GM19455 (cell line): ENCODE data around the gene ZP1.
"Not testable (repeated sequence)": the region's sequence is repeated elsewhere in the genome, so short reads cannot be mapped to it uniquely, and the experiment has no call there.

ENCODE experiments used
- ATAC-seq: cut with Tn5 transposase; IDR thresholded peaks from one replicate; pipeline ENCODE4 v1.9.1; 2021; ENCODE audit not compliant: unreplicated experiment

ZP1 gene

GRCh38 chr11:60905551-60906113 lies 38.3 kb downstream of the ZP1 start:
- ATAC-seq: no peak

GRCh38 chr11:60906132-60906972 lies 39.0 kb downstream of the ZP1 start, which contains the start of gene PRPF19:
Gene PRPF19 (minus strand): TSS chr11:60906585. CDS start chr11:60906382, 203 bp downstream.
- peak; percentile 75 for ATAC-seq

GRCh38 chr11:60908803-60909202 lies 41.5 kb downstream of the ZP1 start:
- ATAC-seq: no peak

GRCh38 chr11:60909680-60910280 lies 42.4 kb downstream of the ZP1 start:
- not testable (repeated sequence) for ATAC-seq

GRCh38 chr11:60910281-60910687 lies 42.9 kb downstream of the ZP1 start:
- ATAC-seq: peak; percentile 37

GRCh38 chr11:60910711-60911380 lies 43.5 kb downstream of the ZP1 start:
- ATAC-seq: no peak

- ATAC-seq: no peak
These were observed 45.0 kb downstream of the ZP1 start for GRCh38 chr11:60912223-60912850.

- no peak for ATAC-seq
These were observed 45.6 kb downstream of the ZP1 start for GRCh38 chr11:60912851-60913528.

- peak; percentile 46 for ATAC-seq
These were observed 46.7 kb downstream of the ZP1 start, which contains the start of gene TMEM109 for GRCh38 chr11:60913793-60914632. Gene TMEM109 (plus strand): TSS chr11:60914158. CDS start chr11:60919694, 5,536 bp downstream.

GRCh38 chr11:60914633-60915247 lies 47.4 kb downstream of the ZP1 start:
- peak; percentile 3 for ATAC-seq

- peak; percentile 47 for ATAC-seq
These were observed 48.0 kb downstream of the ZP1 start for GRCh38 chr11:60915248-60915914.

- ATAC-seq: no peak
These were observed 49.4 kb downstream of the ZP1 start for GRCh38 chr11:60916669-60917206.

- ATAC-seq: no peak
These were observed 49.9 kb downstream of the ZP1 start for GRCh38 chr11:60917267-60917666.

GRCh38 chr11:60918251-60918938 lies 51.1 kb downstream of the ZP1 start:
- ATAC-seq: no peak

GRCh38 chr11:60918939-60919265 lies 51.6 kb downstream of the ZP1 start:
- ATAC-seq: no peak

- ATAC-seq: no peak
These were observed 52.0 kb downstream of the ZP1 start for GRCh38 chr11:60919320-60919719.

- no peak for ATAC-seq
These were observed 52.6 kb downstream of the ZP1 start for GRCh38 chr11:60919956-60920355.

- ATAC-seq: no peak
These were observed 53.9 kb downstream of the ZP1 start for GRCh38 chr11:60921259-60921658.
